ENCODE measurements around the gene CHCHD5.
"Not testable (repeated sequence)": the region's sequence is repeated elsewhere in the genome, so short reads cannot be mapped to it uniquely, and the experiment has no call there.

Gene CHCHD5

GRCh38 chr2:112584134-112584890, at the start of gene CHCHD5:
Gene CHCHD5, plus strand, starts transcription at chr2:112584609. Its CDS starts 39 bp downstream, at chr2:112584648.
- no peak for FAIRE-seq

- no peak for FAIRE-seq
Measured at GRCh38 chr2:112534826-112535225, 49.6 kb upstream of the CHCHD5 start.

DNA sequence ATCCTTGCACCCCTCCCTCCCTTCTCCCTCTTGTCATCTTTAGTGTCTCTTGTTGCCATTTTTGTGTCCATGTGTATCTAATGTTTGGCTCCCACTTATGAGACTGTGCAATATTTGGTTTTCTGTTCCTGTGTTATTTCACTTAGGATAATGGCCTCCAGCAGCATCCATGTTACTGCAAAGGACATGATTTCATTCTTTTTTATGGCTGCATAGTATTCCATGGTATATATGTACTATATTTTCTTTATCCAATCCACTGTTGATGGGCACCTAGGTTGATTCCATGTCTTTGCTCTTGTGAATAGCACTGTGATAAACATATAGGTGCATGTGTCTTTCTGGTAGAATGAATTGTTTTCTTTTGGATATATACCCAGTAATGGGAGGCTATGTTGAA, 47.7 kb upstream of the CHCHD5 start:
- FAIRE-seq = not testable (repeated sequence)

- FAIRE-seq = no peak
Measured at GRCh38 chr2:112539306-112539705, 45.1 kb upstream of the CHCHD5 start.

GRCh38 chr2:112540906-112541305, 43.5 kb upstream of the CHCHD5 start:
- no peak for FAIRE-seq

DNA sequence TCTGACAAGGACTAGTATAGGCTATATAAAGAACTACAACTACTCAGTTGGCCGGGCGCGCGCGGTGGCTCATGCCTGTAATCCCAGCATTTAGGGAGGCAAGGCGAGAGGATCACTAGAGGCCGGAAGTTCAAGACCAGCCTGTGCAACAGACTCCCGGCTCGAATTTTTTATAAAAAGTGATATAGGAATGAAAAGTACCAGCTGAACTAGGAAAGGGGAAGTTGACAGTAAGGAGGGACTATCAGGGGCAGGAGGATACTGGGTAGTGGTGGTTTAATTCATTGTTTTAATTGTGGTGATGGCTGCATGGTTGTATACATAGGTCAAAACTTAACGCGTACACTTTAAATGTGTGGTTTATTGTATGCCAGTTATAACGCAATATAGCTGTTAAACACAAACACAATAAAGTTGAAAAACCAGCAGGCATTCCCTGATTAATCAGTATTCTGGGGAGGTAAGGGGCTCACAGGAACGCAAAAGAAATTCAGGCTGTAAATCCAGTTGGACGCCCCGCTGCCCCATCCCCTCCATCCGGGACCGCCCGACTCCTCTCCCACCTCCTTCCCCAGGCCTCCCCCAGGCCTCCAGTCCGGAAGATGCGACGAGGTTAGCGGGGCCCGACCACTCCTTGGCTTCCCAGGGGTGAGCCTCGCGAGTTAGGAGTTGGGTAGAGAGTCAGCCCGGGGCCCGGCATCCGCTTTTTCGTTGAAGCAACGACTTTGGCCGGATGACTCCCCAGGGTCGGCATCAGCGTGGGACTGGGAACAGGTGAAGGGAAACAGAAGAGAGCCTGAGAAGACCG, 42.9 kb upstream of the CHCHD5 start:
- no peak for FAIRE-seq

DNA sequence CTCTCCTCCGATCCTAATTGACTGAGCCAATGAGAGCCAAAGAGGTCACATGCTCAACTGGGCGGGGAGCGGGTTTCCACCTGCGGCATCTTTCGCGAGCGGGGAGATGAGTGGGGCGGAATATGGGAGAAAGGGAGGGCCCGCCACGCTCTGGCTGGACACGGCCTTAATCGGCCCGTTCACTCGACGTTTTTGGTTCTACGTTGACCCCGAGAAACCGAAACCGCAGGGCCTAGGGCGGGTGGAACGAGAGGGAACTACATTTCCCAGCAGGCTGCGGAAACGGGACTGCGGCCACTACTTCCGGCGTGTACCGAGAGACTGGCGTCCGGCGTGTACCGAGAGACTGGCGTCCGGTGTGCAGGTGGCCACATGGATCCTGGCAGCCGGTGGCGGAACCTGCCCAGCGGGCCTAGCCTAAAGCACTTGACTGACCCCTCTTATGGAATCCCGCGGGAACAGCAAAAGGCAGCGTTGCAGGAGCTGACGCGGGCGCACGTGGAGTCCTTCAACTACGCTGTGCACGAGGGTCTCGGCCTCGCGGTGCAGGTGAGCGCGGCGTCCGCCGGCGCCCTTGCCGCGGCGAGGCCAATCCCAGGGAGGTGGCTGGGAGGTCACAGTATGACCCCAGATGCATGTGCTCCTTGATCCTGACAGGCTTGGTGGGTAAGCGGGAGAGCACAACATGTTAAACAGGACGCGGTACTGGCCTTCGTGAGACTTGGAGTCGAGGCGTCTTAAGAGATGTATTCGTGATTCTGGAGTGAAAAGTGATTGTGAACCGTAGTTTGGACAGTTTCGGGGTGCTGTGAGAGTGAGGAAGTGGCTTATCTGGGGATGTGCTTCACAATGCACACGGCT, 42.1 kb upstream of the CHCHD5 start, which contains the start of gene POLR1B:
Gene POLR1B, plus strand, starts transcription at position 343 of the 861 bp plus-strand sequence. Its CDS starts 30 bp downstream, at position 373.
- no peak for FAIRE-seq

GRCh38 chr2:112542984-112543661, 41.3 kb upstream of the CHCHD5 start:
- no peak for FAIRE-seq

- FAIRE-seq = no peak
Measured at GRCh38 chr2:112547333-112547732, 37.1 kb upstream of the CHCHD5 start.

- FAIRE-seq = no peak
Measured at GRCh38 chr2:112548980-112549379, 35.4 kb upstream of the CHCHD5 start.

- FAIRE-seq = no peak
Measured at GRCh38 chr2:112566104-112566503, 18.3 kb upstream of the CHCHD5 start.

GRCh38 chr2:112566508-112566907, 17.9 kb upstream of the CHCHD5 start:
- not testable (repeated sequence) for FAIRE-seq

- no peak for FAIRE-seq
Measured at GRCh38 chr2:112572005-112572404, 12.4 kb upstream of the CHCHD5 start.

DNA sequence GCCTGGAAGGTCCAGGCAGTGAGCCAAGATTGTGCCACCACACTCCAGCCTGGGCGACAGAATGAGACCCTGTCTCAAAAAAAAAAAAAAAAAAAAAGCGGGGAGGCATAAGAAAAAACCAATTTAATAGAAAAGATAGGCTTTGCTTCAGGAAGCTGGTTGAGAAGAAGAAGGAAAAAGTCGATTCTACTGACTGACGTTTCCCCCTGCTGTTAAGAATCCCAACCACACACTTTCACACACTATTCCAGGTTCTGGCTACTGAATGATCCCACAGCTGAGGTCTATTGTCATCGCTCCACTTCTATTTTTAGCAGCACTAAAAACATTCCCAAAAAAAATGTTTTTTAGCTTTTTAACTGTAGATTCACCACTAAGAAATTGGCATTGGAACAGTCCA, 6.7 kb upstream of the CHCHD5 start:
- FAIRE-seq = no peak

DNA sequence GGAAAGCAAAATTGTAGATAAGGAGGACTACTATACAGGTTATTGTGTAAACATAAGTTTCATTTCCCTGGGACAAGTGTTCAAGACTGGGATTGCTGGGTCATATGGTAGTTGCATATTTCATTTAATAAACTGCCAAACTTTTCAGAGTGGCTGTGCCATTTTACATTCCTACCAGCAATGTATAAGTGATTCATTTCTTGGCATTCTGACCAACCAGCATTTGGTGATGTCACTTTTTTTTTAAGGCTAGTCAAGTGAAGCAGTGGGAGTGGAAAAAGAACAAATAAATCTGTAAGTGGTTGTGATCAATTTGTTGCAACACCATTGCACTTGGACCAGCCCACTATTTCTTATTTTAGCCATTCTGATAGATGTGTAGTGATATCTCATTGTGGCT, 5.2 kb upstream of the CHCHD5 start:
- no peak for FAIRE-seq

- no peak for FAIRE-seq
Measured at GRCh38 chr2:112580084-112580483, 4.3 kb upstream of the CHCHD5 start.

- no peak for FAIRE-seq
Measured at GRCh38 chr2:112582314-112582746, 2.1 kb upstream of the CHCHD5 start.

DNA sequence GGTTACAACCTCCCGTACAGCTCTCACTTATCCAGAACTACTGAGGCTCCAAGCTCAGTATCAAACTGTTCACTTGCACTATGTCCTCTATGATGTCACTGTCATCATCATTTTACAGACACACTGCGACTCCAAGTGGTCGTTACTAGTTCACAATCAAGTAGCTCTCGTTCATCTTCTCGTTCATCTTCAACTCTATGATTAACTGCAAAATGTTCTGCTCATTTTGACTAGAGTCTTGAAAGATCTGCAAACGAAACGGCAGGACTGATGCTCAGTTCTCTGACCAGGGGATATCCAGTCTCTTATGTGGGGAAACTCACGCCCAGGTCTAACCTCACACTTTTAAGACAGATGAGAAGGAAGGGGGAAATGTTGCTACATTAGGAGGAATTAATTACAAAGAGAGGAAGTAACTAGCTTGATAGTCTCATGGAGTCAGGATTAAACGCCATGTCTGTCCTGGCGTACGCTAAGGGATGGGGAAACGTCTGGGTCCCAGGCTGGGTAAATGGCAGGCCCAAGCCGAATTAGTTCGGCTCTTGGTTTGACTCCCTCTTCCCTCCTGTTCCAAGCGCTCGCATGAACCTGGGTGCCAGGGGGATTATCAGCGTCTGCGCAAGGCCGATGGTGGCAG, 794 bp upstream of the CHCHD5 start:
- no peak for FAIRE-seq

DNA sequence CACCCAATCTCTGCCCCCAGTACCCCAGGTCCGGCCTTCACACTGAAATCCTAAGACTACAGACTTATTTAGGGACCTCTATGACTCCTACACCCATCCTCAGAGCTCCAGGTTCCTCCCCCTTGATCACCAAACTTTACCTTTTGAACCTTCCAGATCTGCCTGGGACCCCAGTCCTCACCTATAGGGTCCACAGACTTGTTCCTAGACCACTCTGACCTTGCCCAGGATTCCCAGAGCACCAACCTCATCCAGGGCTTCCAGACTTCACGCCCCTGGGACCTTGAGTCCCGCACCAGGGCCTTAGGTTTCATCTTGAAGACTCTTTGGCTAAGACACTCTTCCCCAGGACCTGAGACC, 462 bp downstream of the CHCHD5 start:
- no peak for FAIRE-seq

DNA sequence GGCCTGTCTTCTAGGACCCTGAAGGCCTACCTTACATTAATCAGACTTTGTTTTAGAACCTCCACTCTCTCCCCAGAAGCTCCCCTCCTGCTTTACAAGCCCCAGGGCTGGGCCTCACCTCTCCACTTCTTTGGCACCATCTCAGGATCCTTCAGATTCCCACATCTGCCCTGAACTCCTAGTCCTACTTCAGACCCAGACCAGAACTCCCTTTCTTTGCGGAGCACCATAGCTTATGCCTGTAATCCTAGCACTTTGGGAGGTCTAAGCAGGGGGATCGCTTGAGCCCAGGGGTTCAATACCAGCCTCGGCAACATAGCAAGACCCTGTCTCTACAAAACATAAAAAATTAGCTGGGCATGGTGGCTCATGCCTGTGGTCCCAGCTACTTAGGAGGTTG, 991 bp downstream of the CHCHD5 start:
- FAIRE-seq = no peak

DNA sequence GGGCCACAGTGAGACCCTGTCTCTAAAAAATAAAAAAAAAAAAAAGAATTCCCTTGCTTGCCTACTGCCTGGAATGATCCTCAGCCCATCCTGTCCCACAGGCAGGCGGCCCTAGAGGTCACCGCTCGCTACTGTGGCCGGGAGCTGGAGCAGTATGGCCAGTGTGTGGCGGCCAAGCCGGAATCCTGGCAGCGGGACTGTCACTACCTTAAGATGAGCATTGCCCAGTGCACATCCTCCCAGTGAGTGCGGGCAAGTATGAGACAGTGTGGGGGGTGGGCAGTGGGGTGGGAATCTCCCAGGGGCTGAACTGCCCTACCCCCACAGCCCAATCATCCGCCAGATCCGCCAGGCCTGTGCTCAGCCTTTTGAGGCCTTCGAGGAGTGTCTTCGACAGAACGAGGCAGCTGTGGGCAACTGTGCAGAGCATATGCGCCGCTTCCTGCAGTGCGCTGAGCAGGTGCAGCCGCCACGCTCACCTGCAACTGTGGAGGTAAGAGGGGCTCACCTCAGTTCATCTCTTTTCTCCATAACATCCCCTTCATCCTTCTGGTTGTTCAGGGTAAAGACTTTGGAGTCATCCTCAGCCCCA, 1.6 kb downstream of the CHCHD5 start:
- no peak for FAIRE-seq

DNA sequence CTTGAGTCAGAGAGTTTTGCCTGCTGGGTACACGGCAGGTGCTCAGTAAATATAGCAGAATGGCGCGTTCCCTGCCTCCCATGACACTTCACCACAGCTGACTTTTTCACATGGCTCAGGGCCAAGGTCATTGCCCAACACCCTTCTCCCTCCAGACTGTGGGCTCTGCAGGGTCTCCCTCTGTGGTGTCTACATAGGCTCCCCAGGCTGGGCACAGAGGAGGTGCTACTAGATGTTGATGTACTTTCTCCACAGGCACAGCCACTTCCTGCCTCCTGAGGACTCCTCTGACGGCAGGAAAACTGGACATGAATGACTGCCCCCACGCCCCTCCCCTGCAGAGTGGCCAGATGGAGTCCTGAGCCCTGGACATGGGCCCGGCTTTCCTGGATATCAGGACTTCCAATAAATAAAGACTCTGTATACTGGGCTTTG, 4.2 kb downstream of the CHCHD5 start:
- no peak for FAIRE-seq
